T-helper 9 cell (primary cell): ENCODE results near the gene RMRP.
"Not testable (repeated sequence)": the region's sequence is repeated elsewhere in the genome, so short reads cannot be mapped to it uniquely, and the experiment has no call there.

Experiments used
- DNase-seq: peaks from one replicate; pipeline ENCODE4 v3.0.0-alpha.2; 2020

RMRP gene

GRCh38 chr9:35640431-35640830 lies 17.4 kb downstream of the RMRP start:
- DNase-seq: not testable (repeated sequence)

GRCh38 chr9:35639631-35640030 lies 18.2 kb downstream of the RMRP start:
- no peak for DNase-seq

- DNase-seq: not testable (repeated sequence)
Measured at GRCh38 chr9:35639225-35639624, 18.6 kb downstream of the RMRP start.

DNA sequence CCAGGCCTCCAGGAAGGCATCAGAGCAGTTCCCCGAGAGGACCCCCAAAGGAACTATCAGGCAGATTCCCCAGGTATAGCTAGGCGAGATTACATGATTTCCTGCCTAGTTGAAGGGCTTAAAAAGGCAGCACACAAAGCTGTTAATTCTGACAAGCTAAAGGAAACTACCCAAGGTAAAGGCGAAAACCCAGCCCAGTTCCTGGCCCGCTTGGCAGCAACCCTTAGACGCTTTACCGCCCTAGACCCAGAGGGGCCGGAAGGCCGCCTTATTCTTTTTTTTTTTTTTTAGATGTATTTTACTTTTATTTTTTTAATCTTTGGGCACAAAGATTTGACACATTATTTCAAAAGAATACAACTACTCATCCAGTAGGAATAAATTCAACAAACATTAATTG lies 19.1 kb downstream of the RMRP start:
- DNase-seq: not testable (repeated sequence)

GRCh38 chr9:35637427-35637955 lies 20.3 kb downstream of the RMRP start:
- DNase-seq: not testable (repeated sequence)

DNA sequence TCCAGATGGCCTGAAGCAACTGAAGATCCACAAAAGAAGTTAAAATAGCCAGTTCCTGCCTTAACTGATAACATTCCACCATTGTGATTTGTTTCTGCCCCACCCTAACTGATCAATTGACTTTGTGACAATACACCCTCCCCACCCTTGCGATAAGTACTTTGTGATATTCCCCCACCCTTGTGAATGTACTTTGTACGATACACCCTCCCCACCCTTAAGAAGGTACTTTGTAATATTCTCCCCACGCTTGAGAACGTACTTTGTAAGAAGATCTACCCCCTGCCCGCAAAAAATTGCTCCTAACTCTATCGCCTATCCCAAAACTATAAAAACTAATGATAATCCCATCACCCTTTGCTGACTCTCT lies 21.0 kb downstream of the RMRP start:
- DNase-seq: not testable (repeated sequence)

GRCh38 chr9:35636135-35636876 lies 21.5 kb downstream of the RMRP start:
- no peak for DNase-seq

- DNase-seq: no peak
Measured at GRCh38 chr9:35635730-35636129, 22.1 kb downstream of the RMRP start.

- DNase-seq: no peak
Measured at GRCh38 chr9:35629597-35629996, 28.2 kb downstream of the RMRP start.

DNA sequence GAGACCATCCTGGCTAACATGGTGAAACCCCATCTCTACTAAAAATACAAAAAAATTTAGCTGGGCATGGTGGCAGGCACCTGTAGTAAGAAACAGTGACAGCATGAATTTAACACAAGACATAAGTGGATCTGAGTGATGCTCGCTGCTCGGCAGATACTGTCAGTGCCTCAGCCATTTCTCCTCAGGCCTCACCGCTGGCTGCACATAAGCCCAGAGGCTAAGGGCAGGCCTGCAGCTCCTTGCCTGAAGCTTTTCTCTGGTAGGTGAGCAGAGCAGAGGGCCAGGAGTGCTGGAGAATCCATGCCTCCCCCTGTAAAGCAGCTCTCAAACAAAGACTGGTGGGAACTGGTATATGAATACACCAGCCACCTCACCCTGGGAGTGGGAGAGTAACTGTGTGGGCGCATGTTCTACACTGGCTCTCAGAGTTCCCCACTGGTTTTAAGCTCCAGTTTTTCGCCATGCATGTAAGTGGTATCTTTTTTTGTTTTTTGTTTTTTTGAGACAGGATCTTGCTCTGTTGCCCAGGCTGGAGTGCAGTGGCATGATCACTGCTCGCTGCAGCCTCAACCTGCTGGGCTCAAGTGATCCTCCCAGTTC lies 29.3 kb downstream of the RMRP start:
- DNase-seq: no peak

DNA sequence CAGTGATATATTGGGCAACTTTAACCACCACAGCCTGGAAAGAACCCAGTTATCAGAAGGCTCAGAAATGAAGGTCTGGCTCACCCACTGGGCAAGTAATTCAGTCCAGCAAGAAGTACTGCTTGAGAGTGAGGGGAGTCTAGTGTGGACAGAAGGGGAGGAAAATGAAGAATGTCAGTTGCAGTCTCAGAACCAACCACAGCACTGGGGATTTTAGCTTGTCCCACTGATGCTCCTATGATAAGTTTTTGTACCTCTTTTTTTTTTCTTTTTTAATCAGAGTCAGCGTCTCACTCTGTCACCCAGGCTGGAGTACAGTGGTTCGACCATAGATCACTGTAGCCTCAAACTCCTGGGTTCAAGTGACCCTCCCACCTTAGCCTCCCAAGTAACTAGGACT lies 30.2 kb downstream of the RMRP start:
- DNase-seq: no peak

- DNase-seq: no peak
Measured at GRCh38 chr9:35619800-35620158, 38.0 kb downstream of the RMRP start.

- DNase-seq: no peak
Measured at GRCh38 chr9:35618854-35619799, 38.7 kb downstream of the RMRP start.

GRCh38 chr9:35618325-35618727 lies 39.5 kb downstream of the RMRP start, which contains the start of gene CD72:
Gene CD72, minus strand, starts transcription at chr9:35618413. Its CDS starts 110 bp downstream, at chr9:35618303.
- no peak for DNase-seq

DNA sequence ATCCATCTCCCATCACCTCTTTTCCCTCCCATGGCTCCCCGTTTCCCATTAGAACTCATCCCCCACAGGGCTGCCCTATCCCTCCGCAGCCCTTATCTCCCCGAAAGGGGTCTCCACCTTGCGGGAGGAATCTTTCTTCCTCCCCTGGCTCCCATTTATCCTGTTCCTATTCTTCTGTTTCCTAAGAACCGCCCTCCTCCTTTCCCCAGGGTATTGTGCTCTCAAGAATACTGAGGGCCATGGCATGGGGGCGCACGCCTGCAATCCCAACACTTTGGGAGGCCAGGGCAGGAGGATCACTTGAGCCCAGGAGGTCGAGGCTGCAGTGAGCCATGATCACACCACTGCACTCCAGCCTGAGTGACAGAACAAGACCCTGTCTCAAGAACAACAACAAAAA lies 40.3 kb downstream of the RMRP start:
- no peak for DNase-seq

- peak; percentile 54 for DNase-seq
Measured at GRCh38 chr9:35616681-35617459, 40.9 kb downstream of the RMRP start.

GRCh38 chr9:35615981-35616680 lies 41.7 kb downstream of the RMRP start:
- no peak for DNase-seq

DNA sequence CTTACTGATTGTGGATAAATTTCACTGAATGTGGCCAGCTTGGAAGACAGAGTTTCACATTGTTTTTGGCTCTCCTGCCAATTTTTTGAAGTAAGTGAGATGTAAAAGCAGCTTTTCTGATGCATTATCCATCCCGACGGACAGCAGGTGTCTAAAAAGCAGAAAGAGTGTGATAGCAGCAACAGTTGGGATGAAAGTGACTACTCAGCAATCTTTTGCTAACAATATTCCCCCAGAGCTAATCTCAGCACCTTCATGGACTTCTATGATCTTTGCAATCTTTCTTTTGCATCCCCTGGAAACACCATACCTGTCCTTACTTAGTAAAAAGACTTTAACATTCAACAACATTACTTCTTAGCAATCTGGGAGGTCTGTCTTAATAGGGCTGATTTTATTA lies 45.0 kb downstream of the RMRP start:
- DNase-seq: no peak

- DNase-seq: not testable (repeated sequence)
Measured at GRCh38 chr9:35612066-35612465, 45.8 kb downstream of the RMRP start.

- peak; percentile 42 for DNase-seq
Measured at GRCh38 chr9:35611230-35611797, 46.5 kb downstream of the RMRP start.

- DNase-seq: no peak
Measured at GRCh38 chr9:35609820-35610163, 48.0 kb downstream of the RMRP start.
